DOHH2 (cell line): Measurements from ENCODE around the gene GPR171.
"Not testable (repeated sequence)": the region's sequence is repeated elsewhere in the genome, so short reads cannot be mapped to it uniquely, and the experiment has no call there.

ENCODE experiments used
- EZH2phosphoT487 ChIP-seq: fragments of 200-600 bp; sonication (generic); IDR thresholded peaks from 2 replicates; pipeline ENCODE4 v1.6.1; 2017; ENCODE audit warnings: borderline replicate concordance, mild to moderate bottlenecking, antibody characterized with exemption, low read length, moderate library complexity, mixed read lengths
- TF ChIP-seq, protein P1 (sequence below): fragments of 200-600 bp; sonication (generic); IDR thresholded peaks from one replicate; pipeline ENCODE4 v1.5.1; 2014; ENCODE audit warnings: antibody characterized with exemption, mild to moderate bottlenecking, low read depth, low read length; ENCODE audit not compliant: poor library complexity, severe bottlenecking

- TF ChIP-seq, protein P1, sequence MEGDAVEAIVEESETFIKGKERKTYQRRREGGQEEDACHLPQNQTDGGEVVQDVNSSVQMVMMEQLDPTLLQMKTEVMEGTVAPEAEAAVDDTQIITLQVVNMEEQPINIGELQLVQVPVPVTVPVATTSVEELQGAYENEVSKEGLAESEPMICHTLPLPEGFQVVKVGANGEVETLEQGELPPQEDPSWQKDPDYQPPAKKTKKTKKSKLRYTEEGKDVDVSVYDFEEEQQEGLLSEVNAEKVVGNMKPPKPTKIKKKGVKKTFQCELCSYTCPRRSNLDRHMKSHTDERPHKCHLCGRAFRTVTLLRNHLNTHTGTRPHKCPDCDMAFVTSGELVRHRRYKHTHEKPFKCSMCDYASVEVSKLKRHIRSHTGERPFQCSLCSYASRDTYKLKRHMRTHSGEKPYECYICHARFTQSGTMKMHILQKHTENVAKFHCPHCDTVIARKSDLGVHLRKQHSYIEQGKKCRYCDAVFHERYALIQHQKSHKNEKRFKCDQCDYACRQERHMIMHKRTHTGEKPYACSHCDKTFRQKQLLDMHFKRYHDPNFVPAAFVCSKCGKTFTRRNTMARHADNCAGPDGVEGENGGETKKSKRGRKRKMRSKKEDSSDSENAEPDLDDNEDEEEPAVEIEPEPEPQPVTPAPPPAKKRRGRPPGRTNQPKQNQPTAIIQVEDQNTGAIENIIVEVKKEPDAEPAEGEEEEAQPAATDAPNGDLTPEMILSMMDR = not testable (repeated sequence)
- not testable (repeated sequence) for TF ChIP-seq EZH2phosphoT487
Observed at GRCh38 chr3:151242006-151242405, 39.0 kb upstream of the GPR171 start.
